T47D (cell line): Measurements from ENCODE around the gene STRN.
"Not testable (repeated sequence)": the region's sequence is repeated elsewhere in the genome, so short reads cannot be mapped to it uniquely, and the experiment has no call there.

Experiments
- DNase-seq, 2 experiments: peaks; one replicate each; pipeline versions ENCODE4 v3.0.0 to v3.0.0-alpha.2; 2011 to 2012; ENCODE audit warnings: low read depth in 1 of 2, low spot score in 1 of 2
- JUND ChIP-seq: IDR thresholded peaks from 2 replicates; pipeline ENCODE4 v1.6.1; 2012; ENCODE audit warnings: low read depth
- in situ Hi-C: cut with HindIII; loops from 2 replicates; pipeline ENCODE4 v1.10.0; 2016; ENCODE audit warnings: low sequenced_read_pairs, low pct_unique_long_range_greater_than_20kb

The STRN gene, protein sequence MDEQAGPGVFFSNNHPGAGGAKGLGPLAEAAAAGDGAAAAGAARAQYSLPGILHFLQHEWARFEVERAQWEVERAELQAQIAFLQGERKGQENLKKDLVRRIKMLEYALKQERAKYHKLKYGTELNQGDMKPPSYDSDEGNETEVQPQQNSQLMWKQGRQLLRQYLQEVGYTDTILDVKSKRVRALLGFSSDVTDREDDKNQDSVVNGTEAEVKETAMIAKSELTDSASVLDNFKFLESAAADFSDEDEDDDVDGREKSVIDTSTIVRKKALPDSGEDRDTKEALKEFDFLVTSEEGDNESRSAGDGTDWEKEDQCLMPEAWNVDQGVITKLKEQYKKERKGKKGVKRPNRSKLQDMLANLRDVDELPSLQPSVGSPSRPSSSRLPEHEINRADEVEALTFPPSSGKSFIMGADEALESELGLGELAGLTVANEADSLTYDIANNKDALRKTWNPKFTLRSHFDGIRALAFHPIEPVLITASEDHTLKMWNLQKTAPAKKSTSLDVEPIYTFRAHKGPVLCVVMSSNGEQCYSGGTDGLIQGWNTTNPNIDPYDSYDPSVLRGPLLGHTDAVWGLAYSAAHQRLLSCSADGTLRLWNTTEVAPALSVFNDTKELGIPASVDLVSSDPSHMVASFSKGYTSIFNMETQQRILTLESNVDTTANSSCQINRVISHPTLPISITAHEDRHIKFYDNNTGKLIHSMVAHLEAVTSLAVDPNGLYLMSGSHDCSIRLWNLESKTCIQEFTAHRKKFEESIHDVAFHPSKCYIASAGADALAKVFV

DNA sequence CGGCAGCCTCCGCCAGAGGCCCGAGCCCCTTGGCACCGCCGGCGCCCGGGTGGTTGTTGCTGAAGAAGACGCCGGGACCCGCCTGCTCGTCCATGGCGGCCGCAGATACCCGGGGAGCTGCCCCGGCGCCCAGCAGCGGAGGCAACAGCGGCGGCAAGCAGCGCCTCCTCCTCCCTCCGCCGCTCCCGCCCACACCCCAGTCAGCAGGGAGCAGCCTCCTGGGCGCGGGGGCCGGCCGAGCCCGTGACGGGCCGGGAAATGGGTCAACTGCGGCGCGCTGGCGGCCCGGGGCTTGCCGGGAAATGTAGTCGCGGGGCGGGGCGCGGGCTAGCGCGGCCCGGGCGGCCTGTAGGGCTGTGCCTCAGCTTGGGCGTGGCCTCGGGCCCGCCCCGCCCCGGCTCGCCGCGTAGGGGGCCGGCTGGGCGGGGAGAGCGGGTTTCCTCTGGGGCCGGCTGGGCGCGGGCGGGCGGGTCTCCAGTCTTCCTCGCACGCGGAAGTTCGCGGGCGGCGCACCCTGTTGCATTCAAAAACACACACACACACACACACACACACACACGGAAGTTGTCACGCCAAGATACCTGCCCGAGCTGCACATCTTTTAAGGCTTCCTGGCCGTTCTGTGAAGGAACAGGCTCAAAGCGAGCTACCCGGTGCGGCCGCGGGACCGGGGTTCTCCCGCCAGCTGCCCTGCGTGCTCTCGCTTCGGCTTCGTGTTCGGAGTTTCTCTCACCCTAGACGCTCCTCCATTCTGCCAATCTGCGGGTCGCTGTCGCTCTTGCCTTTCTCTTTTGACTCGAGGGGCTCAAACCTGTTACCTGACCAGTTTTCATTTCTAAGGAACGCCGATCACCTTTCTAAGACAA, at the start of gene STRN:
STRN (minus strand) TSS at position 167 of the 866 bp plus-strand sequence; CDS start at position 94, 73 bp downstream.
- no peak for TF ChIP-seq JUND
- peak; percentile 71 to 96 for DNase-seq
- in situ Hi-C loops: no loop called here

DNA sequence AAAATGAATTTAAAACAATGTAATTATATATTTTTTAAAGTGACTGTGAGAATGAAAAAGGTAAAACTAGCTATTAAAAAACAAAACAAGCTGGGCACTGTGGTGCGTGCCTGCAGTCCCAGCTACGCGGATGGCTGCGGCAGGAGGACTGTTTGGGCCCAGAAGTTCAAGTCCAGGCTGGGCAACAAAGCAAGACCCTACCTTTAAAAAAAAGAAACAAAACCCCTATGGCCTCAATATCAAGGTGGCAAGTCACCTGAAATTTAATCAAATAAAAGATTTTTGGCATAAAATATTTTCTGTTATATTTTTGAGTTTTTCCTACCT, 46.9 kb upstream of the STRN start:
- no peak for TF ChIP-seq JUND
- no peak for DNase-seq
- in situ Hi-C loops: no loop called here

DNA sequence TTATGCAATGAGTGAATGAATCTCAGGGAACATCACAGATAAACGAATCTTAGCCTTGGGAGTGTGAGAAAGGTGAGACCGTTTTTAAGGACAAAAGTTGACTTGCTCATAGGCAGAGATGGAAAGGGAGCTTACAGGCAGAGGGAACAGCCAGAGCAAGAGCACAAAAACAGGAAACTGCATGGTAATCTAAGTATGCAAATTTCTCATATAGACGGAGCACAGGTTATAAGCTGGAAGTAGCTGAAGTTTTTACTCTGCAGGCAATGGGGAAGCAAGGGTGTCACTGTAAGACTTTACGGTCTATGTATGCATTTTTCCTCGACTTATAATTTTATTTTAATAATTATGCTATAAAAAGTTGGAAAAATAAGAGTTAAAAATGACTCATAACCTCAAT, 44.8 kb upstream of the STRN start:
- TF ChIP-seq JUND: no peak
- no peak for DNase-seq
- in situ Hi-C loops: no loop called here

DNA sequence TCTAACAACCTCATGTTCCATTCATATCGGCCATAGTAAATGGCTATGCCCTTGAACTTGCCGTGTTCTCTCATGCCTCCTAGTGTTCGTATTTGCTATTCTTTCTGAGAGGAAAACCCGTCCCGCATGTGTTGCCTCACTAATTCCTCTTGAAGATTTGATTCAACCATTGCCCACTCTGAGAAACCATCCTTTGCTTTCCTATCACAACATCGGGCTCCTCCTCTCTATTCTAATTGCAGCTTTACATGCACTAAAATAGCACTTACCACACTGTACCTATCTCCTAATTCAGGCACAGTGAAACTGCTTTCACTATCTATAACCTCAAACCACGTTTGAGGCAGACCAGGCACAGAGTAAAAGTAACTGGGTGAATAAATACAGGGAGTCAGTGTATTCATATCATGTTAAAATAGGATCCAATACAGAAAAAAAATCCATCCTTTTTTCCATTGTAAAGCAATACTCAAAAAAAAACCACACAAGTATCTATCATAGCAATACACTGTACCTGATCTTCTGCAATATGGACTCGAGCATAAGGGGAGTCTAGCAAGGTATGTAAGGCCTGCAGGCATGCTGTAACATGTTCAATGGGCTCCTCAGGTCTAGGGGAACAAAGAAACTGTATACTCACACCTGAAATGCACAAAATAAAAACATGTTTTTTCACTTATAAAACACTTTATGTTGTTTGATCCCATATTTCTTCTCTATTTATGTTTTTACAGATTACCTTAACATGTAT, 39.0 kb upstream of the STRN start:
- in situ Hi-C loops: no loop called here
- peak in 1 of 2 experiments; percentile 60 for DNase-seq
- TF ChIP-seq JUND: no peak

DNA sequence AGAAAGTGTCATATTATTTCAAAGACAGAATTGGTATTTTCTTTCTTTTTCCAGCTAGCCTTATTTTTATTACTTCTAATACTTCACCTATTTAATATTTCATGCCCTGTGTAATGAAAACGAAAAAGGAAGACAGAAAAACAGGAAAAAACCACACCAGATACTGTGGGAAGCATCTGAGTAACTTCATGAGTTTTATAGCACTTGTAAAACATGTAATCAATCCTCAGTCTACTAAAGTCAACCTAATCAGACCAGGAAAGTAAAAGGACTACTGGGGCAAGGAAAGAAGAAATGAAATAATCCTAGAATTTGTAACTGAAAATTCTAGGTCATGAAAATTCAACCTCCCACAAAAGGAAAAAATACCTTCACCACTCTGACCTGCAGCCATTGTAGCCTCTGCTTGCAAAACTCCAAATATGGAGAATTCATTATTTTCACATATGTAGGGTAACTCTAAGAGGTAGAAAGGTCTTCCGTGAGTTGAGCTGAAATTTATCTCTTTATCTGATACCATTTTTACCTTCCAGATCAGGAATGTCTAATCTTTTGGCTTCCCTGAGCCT, 34.7 kb upstream of the STRN start:
- in situ Hi-C loops: no loop called here
- no peak for TF ChIP-seq JUND
- DNase-seq: no peak

DNA sequence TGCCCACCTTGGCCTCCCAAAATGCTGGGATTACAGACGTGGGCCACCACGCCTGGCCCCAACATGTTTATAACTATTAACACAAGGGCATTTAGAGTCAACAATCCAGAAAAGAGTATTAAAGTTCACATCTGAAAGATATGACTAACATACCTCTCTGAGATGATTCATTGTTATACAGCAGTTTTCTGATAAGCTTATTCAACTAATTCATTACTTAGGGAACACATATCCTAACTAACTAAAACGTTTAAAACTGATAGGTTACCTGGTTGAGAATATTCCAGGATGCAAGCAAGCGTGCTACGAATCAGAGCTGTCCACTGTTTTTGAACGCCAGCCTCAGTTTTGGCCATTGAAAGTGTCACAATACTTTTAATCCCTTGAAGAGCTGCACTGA, 34.0 kb upstream of the STRN start:
- no peak for DNase-seq
- in situ Hi-C loops: no loop called here
- no peak for TF ChIP-seq JUND

DNA sequence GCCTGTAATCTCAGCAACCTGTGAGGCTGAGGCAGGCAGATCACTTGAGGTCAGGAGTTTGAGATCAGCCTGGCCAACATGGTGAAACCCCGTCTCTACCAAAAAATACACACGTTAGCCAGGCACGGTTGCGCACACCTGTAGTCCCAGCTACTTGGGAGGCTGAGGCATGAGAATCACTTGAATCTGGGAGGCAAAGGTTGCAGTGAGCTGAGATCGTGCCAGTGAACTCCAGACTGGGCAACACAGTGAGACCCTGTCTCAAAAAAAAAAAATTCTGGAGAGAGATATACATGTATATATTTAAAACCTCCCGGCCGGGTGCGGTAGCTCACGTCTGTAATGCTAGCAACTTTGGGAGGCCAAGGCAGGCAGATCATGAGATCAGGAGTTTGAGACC, 33.1 kb upstream of the STRN start:
- in situ Hi-C loops, DNase-seq: not testable (repeated sequence)

DNA sequence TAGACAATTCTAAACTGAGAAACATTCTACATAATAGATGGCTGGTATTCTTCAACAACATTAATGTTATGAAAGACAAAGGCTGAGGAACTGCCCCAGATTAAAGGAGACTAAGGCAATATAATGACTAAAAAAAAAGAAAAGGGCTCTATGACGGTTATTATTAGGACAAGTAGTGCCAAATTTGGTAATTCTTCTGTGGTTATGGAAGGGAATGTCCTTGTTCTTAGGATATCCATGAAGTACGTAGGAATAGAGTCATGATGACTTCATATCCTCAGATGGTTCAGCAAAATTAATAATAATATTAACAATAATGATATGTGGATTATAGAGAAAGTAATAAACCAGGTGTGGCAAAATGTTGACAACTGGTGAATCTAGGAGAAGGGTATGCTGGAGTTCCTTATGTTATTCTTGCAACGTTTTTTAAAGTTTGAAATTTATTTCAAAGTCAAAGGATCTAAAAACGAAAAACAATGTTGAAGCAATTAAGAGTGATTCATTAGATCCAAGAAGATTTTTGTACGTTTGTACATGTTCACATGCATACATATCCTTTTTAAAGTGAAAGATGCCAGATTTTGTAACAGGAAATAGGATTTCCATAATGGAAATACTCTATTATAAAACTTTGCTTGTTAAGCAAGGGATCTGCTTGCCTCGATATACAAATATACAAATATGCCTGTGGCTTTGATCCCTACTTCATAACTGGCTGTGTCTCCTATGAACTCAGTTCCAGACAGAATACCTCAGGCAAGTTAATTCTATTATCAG, 27.7 kb upstream of the STRN start:
- DNase-seq: no peak
- in situ Hi-C loops: no loop called here
- TF ChIP-seq JUND: no peak

DNA sequence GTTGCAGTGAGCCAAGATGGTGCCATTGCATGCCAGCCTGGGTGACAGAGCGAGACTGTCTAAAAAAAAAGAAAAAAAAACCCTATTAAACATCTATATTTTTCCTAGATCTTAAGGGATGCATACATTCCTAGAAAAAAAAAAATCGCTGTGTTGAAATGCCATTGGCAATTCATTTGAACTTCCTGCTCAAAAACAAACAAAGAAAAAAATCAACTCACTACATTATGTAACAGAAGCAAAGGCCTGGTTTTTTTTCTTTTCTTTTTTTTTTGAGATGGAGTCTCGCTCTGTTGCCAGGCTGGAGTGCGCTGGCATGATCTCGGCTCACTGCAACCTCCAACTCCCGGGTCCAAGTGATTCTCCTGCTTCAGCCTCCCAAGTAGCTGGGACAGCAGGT, 21.7 kb upstream of the STRN start:
- in situ Hi-C loops: no loop called here
- no peak for DNase-seq

DNA sequence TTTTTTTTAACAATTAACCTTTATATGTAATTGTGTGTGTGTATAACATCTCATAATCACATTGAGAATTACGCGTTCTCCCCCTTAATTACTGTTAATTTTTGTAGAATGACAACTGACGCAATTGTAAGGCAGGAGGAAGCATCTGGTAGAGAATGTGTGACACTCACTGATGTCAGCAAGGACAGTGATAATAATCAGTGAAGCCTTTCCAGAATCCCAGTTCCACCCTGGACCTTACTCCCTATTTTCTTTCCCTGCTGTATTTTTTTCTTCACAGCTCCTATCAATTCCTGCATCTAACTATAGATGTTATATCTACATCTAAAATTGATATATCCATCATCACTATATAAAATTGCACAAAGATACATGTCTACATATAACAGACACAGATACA, 16.1 kb upstream of the STRN start:
- TF ChIP-seq JUND: no peak
- DNase-seq: no peak
- in situ Hi-C loops: no loop called here

More for the DNA sequence above, 21.7 kb upstream of the STRN start:
- TF ChIP-seq JUND: no peak

DNA sequence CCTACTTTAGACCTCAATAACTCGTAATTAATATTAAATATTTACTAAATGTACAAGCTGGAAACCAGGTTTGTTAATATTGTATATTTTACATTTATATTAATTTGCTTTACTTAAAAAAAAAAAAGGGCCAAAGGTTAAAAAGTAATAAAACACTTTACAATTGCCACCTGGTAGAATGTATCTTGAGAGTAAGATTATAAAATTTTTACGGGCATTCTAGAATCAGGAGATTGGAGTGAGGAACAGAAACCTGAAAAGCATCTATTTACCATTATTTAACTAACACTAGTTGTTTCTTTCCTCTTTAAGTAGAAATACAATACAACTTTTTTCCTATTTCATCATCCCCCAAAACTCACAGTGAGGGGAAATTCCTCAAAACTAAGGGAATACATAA, 15.6 kb upstream of the STRN start:
- in situ Hi-C loops: no loop called here
- no peak for DNase-seq
- no peak for TF ChIP-seq JUND

DNA sequence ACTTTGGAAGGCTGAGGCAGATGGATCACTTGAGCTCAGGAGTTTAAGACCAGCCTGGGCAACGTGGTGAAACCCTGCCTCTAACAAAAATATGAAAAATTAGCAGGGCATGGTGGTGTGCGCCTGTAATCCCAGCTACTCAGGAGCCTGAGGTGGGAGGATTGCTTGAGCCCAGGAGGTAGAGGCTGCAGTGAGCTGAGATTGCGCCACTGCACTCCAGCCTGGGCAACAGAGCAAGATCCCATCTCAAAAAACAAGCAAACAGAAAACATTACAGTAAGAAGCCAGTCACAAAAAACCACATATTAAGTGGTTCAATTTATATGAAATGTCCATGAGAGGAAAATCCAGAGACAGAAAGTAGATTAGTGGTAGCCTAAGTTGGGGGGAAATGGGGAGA, 12.7 kb upstream of the STRN start:
- DNase-seq, in situ Hi-C loops: not testable (repeated sequence)
